CD4-positive, alpha-beta T cell treated with Interleukin-15 for 1 hour (primary cell): ENCODE measurements around the gene PPP2R5E.
"Not testable (repeated sequence)": the region's sequence is repeated elsewhere in the genome, so short reads cannot be mapped to it uniquely, and the experiment has no call there.

Experiments used
- DNase-seq: peaks from one replicate; pipeline ENCODE4 v3.0.0-alpha.2; 2020

PPP2R5E gene

DNA sequence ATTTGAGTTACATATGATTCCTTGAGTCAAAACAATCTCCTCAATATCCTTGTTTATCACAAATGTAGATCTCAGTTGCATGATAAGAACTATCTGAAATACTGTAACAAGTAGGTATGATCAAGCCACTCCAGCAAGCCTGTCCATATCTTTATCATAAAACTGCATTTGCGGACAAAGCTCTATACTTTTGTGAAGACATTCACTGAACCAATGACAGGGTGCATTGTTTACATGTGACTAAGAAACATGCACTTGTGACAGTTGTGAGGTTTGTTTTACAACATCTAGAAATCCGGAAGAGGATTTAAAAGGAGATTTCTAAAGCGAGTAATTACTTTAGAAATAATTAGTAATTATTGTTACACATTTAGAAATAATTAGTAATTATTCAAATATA is 111.7 kb downstream of the PPP2R5E start:
- no peak for DNase-seq

DNA sequence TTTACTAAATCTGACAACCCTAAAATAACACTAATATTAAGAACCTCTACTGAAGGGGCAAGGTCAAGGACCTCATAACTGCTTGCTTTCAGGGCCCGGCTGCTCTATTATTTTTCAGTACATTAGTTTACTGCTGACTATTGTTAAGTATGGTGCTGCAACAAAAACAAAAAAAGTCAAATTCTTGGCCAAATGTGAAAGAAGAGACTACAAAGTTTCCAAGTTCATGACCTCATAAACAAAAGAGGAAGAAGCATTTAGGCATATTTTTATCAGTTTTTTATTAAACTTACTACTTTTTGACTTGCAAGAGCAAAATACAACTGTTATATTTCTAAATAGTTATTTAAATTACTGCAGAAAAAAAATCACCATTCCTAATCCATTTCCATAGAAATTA is 114.7 kb downstream of the PPP2R5E start:
- no peak for DNase-seq

DNA sequence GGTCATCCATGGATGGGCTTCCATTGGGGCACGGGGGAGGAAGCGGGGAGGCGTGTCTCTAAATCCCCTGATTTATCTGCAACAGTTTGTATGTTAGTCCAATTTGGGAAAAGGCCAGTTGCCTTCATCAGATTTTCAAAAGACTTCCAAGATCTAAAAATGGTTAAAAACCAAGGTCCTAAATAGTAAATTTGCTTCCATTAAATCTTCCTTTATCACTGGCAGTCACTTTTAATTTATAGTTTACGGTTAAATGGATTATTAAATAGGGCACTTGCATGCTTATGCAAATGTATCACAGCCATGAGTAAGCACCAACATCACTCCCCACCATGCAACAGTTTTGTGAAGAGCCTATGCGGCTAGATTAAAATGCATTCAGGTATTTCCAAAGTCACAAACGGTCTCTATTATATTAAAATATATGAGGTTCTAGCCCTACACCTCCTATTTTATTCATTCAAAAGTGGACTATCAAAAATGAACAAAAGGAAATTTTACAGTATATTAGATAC is 116.3 kb downstream of the PPP2R5E start:
- DNase-seq, result no peak

DNA sequence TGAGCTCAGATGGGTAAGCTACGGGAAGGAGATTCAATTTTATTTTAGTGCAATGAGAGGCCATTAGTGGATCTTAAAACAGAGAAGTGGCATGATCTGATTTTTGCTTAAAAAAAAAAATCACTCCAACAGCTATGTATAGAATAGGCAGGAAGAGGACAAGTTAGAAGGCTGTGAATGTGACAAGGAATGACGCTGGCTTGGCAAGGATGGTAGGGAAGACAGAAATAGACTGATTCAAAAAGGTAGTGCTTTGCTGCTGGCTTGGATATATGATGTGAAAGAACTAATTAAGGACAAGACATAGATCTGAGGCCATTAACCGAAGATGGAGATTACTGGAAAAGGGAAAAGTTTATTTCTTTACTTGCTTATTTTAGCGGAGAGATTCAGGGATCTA is 119.3 kb downstream of the PPP2R5E start:
- no peak for DNase-seq

DNA sequence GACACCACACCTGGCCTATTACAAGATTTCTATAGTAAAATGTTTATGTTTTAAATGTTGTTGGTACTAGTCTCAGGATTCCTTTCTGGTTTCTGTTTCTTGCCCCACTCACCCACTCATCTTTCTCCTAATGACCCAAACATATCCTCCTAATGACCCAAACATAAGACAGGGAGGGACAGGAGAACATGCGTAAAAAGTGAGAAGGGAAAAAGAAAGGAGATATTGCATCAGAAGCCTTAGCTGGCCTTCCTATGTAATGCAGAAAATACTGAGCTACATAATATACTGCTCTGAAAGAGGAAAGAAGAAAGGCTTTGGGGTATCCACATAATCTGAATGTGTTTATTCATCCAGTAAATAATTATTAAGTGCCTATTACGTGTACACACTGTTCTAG is 119.8 kb downstream of the PPP2R5E start:
- no peak for DNase-seq

DNA sequence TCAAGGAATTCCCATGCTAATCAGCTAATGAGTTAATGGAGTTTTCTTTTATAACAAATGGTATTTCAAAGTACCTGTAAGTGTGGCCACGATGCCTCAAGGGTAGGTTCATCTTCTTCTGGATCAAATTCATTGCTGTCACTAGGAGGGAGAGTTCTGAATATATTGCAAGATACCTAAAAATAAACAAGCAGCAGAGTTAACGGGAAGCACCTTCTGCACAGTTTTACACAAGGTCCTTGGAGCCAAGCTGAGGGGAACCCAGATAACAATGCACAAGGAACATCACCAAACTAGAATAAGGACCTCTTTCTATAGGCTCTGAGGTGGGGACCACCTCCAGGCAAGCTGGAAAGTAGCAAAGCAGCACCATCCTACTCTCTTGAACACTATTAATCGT is 121.3 kb downstream of the PPP2R5E start:
- no peak for DNase-seq

DNA sequence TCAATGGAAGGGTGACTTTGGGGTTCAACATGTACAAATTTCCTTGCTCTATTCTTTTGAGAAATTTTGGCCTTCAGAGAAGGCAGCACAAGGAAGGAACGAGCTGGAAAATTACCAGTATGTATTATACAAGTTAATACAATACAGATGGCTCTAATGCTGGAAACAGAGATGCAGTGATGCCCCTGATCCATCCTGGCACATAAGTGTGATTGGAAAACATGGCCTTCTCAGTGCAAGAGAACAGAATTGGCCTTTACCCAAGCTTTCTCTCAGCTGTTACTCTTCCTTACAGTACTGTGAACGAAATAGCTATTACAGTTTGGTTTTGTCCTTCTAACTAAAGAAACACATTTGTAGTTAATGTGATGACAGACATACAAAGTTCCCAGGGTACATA is 122.0 kb downstream of the PPP2R5E start:
- no peak for DNase-seq

DNA sequence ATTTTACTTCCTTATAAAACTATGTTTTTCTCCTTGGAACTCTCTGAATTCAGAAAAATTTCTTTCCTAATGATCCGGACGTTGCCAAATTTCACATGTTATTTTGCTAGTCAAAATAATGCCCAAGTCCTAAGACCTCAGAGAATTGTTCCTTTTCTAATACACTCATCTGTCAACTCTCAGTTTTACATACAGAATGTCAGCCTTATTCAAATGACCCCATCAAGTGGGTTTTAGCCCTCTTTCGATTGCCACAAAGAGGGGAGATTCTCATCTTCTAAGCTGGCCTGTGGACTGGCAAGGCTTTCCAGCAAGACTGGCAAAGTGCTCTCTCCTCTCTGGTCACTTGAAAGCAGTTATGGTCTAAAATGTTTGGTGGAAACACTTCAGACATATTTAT is 125.2 kb downstream of the PPP2R5E start:
- no peak for DNase-seq

DNA sequence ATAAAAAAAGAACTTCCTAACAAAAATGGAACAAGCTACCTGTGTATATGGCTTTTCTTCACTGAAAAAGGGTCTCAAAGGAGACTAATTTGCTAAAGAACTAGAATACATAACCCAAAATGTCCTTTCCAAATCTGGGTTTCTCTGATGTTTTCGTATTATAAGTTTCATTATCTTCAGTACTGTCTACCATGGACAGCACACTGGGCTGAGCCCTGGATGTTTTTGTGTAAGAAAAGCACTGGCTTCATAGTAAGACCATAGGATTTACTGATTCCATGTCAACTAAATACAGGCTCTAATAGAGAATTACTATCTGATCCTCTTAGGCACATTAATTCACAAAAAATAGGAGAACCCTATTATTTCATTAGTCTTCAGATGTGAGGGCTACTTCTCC is 130.2 kb downstream of the PPP2R5E start:
- DNase-seq, result no peak

DNA sequence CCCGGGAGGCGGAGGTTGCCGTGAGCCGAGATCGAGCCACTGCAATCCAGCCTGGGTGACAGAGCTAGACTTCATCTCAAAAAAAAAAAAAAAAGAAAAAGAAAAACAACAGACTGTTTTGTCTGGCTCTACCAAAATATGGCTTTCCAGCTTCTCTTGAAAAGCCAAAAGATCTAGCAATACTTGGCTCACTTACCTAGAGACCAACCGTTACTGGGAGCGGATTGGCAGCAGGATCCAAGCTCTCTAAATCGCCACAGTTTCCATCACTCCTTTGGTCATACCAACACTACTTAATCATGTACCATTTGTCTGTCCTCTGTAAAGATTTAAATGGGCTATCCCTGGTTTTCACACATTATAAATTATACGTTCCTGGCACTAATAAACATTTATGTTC is 136.8 kb downstream of the PPP2R5E start:
- DNase-seq, result no peak

DNA sequence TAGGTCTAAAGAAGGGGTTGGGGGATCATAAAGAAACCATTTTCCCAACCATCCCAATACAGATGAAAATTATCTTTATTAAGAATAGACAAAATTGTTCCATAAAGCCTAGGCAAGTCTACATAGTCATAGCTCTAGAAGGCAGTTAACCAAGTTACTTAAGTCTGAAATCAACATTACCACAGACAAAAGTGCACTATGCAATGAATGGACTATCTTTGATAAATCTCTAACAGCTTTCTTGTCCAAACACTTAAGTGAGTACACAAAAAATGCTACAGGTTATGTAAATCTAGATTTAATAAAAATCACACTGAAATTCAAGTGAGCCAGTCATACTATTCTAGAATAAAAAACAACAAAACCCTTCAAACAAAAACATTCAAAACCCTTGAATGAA is 137.5 kb downstream of the PPP2R5E start:
- DNase-seq, result no peak

DNA sequence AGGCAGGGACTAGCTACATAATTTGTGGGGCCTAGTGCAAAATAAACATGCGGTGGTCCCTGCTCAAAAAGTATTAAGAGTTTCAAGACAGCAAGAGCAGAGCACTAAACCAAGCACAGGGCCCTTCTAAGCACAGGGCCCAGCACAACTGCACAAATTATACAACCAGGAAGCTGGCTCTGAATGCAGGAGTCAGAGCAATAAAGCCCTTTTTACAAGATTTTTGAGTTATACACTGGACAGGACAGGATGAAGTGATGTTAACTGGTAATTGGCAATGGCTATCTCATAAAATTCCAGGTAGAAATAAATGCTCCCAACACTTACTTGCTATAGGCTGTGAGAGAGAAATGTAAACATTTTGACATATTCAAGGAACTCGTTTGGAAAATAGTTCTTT is 138.3 kb downstream of the PPP2R5E start:
- no peak for DNase-seq

DNA sequence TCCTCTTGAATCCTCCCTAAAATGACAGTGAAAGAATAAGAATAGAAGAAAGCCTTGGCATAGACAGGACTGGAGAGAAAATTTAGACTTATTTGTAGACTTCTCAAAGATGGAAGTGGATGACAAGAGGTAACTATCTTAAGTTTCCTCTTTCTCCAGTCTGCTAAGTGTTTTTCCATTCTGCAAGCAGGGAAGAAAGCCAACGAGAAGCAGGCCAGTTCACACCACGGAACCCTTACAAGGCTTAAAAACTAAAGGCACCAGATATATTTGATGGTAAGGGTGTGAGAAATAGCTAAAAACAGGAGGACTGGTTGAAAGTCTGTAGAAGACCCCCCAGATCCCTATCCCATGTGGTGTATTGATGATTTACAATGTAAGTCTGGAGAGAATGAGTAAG is 141.5 kb downstream of the PPP2R5E start:
- DNase-seq, result no peak

DNA sequence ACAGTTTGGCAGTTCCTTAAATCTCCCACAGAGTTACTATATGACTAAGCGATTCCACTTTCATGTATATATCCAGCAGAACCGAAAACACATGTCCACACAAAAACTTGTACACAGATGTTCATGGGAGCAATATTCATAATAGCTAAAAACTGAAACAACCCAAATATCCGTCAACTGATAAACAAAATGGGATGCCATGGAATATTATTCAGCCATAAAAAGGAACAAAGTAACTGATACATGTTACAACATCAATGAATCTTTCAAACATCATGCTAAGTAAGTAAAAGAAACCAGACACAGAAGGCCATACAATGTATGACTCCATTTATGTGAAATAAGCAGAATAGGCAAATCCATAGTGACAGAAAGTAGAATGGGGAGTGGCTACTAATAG is 144.2 kb downstream of the PPP2R5E start:
- no peak for DNase-seq

DNA sequence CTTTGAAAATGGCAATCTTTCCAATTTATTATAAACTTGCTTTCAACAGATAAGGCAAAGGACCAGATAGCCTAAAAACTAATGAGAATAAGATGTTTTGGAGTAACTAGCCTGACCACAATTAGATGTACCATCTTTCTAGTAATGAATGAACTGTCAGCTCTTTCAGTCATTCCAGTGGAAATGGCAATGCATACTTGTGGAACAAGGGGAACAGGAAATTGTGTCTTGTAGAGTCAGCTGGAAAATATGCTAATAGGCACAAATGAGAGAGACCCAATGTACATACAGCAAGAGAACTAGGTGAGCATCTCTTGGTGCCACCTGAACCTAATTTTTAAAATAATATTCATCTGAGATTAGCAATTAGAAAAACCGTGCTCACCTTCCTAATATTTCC is 148.3 kb downstream of the PPP2R5E start:
- no peak for DNase-seq

DNA sequence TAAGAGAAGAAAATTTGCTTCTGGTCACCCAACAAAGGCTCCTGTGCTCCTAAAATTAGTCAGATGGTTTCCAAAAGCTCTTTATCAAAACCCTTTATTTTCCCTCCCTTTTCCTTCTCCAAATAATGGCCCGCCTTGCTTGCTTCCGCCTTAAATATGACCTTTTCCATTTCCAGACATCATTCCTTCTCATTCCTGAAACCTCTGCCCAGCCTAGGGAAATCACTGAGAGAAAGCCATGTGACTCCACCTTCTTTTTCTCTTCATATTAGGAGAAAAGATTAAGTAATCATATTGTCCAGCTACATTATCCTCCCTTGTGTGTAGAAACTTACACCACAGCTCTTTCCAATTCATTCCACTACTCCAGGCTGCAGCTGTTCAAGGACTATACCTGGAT is 148.7 kb downstream of the PPP2R5E start:
- no peak for DNase-seq

DNA sequence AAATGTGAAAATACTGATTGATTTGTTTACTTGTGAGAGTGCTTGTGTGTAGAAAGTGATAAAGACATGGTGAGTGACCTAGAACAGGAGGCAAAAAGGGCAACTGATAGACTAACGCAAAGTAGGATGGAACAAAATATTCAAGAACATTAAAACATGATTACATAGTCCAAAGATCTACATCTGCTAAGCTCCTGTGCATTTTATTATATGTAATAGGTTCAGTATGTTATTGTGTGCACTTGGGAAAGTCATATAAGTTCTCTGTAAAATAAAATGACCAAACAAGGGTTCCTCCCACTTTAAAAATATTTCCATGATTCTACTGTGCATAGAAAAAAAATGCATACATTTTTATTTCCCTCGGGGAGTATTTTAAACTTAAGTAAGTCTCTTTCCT is 150.2 kb downstream of the PPP2R5E start:
- no peak for DNase-seq

DNA sequence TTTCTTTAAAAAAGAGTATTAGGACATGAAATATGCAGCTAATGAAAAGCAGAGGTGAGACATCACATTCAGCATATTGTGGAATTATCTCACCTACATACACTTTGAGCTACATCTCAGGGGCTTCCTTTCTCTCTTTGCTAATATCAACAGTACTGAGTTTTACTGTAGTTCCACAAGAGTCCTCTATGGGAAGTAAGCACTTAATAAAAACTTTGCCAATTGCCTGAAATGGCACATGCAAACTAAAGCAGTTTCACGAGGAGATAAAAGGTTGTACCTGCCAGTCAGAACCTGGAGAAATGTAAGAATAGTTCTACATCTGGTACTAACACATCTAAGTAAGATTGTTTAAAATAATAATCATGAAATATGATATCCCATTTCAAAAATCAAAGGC is 150.9 kb downstream of the PPP2R5E start:
- DNase-seq, result no peak

DNA sequence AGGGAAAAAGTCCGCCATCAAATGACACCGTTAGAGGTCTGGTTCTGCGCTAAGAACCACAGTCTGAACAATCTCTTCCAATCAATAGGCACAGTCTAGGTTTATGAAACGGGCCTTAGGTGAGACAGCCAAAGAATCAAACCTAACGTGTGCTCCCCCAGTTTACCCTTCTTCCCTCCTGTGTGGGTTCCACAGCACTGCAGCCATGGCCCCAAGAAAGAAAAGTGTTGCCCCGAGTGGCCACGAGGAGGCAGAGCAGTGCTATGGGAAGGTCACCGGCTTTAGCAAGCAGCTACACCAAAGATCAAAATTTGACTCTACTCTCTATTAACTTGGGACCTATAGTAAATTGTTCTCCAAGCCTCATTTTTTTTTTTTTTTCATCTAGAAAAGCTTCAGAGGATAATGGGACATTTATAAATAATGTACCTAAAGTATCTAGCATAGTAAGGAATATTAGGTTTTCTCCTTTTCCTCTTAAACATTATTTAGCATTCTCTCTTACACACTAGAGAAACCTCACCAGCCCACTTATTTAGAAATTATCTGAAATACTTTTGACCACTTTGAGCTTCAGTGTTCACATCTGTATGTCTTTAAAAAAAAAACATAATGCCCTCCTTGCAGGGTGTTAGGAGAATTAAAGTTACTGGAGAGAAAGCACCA is 154.3 kb downstream of the PPP2R5E start:
- DNase-seq, result peak; percentile 33

DNA sequence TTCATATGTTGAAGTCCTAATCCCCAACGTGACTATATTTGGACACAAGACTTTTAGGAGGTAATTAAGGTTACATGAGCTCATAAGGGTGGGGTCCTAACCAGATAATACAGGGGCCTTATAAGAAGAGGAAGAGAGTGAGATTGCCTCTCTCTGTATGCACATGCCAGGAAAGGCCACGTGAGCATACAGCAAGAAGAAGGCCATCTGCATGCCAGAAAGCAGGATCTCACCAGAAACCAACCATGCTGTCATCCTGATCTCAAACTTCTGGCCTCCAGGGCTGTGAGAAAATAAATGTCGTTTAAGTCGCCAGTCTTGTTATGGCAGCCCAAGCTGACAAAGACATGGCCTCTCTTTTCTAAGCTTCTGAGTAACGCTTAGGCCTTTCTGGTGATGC is 155.5 kb downstream of the PPP2R5E start:
- DNase-seq, result no peak

DNA sequence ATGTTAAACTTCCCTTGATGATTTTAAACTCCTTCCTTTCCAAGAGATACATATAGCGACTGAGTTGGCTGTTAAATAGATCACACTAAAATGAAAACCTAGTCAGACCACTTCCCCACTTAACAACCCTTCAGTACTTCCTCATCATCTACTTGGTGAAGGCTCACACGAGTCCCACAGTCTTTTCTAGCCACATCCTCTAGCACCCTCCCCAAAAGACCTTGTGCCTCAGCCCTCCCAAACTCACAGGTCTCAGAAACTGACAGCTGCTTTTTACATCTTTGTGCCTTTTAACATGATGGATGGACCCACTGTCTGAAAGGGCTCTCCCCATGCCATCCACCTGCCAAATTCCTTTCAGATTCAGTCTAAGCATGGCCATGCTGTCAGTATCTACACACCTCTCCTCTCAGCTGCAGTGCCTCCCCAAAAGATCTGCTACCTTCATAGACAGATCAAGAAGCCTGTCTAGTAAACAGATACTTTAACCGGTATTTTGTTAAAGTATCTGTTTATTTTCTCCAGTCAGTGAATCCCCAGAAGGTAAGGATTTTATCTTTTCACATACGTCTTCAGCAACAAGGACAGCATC is 159.3 kb downstream of the PPP2R5E start:
- peak; percentile 19 for DNase-seq

DNA sequence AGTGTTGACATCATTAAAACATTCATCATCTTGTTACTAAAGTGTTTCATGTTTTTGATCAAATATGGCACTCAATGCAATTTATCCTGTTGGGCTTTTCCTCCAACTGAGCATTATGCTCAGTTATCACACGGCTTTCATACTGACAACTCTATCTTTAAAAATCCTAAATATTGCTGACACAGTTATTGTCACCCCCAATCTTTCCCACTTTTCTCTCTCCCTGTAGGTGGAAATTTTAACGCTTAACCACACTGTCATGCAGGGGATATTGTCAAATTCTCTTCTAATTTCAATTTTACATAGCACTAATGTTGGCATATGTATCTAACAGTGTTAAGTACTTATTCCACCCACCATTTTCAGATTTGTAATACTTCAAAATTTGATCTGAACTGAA is 164.7 kb downstream of the PPP2R5E start:
- DNase-seq, result no peak

DNA sequence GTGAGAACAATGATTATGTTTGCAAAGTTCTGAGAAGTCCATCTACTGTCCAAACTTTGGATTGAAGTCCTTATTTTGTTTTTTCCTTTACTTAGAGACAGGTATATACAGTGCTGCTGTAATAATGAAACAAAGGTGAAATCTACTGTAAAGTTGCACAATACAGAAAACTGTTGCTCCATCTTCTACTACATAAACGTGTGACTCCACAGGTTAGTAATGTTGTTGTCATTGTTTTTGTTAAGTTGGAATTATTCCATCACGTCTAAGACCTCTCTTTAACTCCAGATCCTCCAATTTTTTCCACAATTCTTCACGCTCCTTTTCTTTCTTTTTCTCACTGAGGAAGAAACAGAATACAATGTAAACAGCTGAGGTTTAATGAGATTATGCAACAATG is 167.4 kb downstream of the PPP2R5E start:
- DNase-seq, result no peak

DNA sequence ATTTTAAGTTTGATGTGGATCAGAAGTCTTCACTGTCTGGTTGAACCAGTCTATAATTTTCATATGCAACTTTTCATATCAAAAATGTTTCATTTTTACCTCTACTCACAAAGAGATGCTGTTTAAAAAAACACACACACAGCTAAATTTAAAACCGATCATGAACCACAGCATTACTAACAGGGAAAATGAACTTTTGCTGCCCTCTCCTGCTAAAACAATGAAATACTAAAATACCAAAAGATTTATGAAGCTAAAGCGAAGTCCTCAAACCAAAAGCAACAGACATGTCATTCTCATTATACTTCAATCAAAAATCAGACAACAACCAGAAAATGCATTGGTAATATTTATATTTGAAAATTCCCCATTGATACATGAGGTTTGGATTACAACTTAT is 171.6 kb downstream of the PPP2R5E start:
- DNase-seq, result not testable (repeated sequence)

DNA sequence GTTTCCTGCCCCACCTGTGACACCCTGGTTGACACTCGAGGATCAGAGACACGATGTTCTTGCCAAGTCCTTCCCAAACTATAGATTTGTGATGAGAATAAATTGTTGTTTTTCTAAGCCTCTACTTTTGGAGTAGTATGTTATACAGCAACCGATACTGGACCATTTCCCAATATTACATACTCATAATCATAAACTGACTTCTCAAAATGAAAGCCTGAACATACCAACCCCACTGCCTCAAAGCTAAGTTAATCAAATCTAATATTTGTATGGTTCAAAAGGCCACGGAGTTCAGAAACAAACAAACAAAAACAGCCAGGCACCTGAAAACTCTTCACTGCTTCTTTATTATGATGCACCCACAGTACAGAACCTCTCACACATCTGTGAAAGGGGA is 172.1 kb downstream of the PPP2R5E start:
- DNase-seq, result no peak
